Measurements from ENCODE around the gene MYO1A.
"Not testable (repeated sequence)": the region's sequence is repeated elsewhere in the genome, so short reads cannot be mapped to it uniquely, and the experiment has no call there.

The MYO1A gene

GRCh38 chr12:57019983-57020719 lies 29.8 kb downstream of the MYO1A start:
- no peak overlapping the region for H3K4me3 ChIP-seq (ENCODE audit: low read depth, low read length)
- no peak for TF ChIP-seq CTCF (IDR thresholded peaks at IDR 0.05; ENCODE audit: low read depth, low read length)

GRCh38 chr12:57018906-57019305 lies 31.0 kb downstream of the MYO1A start:
- no peak for TF ChIP-seq CTCF (IDR thresholded peaks at IDR 0.05; ENCODE audit: low read depth, low read length)

GRCh38 chr12:57018353-57018752 lies 31.6 kb downstream of the MYO1A start:
- not testable (repeated sequence) for H3K4me3 ChIP-seq (ENCODE audit: low read depth, low read length)

More at GRCh38 chr12:57018906-57019305, 31.0 kb downstream of the MYO1A start:
- H3K4me3 ChIP-seq (ENCODE audit: low read depth, low read length) = no peak overlapping the region

- no peak for TF ChIP-seq CTCF (IDR thresholded peaks at IDR 0.05; ENCODE audit: low read depth, low read length)
- no peak within 1 kb of the TSS for H3K4me3 ChIP-seq (ENCODE audit: low read depth, low read length)
Measured at GRCh38 chr12:57016348-57016747, 33.6 kb downstream of the MYO1A start, which contains the start of gene TAC3. Gene TAC3 (minus strand): TSS chr12:57016529. CDS start chr12:57015797, 732 bp downstream.

GRCh38 chr12:57012600-57013465 lies 37.1 kb downstream of the MYO1A start:
- no peak overlapping the region for H3K4me3 ChIP-seq (ENCODE audit: low read depth, low read length)
- TF ChIP-seq CTCF (IDR thresholded peaks at IDR 0.05; ENCODE audit: low read depth, low read length) = no peak

- TF ChIP-seq CTCF (IDR thresholded peaks at IDR 0.05; ENCODE audit: low read depth, low read length) = no peak
- no peak overlapping the region for H3K4me3 ChIP-seq (ENCODE audit: low read depth, low read length)
Measured at GRCh38 chr12:57011438-57012424, 38.2 kb downstream of the MYO1A start.

- no peak for TF ChIP-seq CTCF (IDR thresholded peaks at IDR 0.05; ENCODE audit: low read depth, low read length)
Measured at GRCh38 chr12:57010627-57011247, 39.2 kb downstream of the MYO1A start.

More at GRCh38 chr12:57010627-57011247, 39.2 kb downstream of the MYO1A start:
- no peak overlapping the region for H3K4me3 ChIP-seq (ENCODE audit: low read depth, low read length)
